GM12892 (cell line): ENCODE measurements around the gene PLSCR3.

Source experiments
- POLR2A ChIP-seq: IDR thresholded peaks from 2 replicates; pipeline ENCODE4 v1.6.1; 2011; ENCODE audit warnings: low read depth, low read length, control low read depth
- POLR2AphosphoS5 ChIP-seq: IDR thresholded peaks from 2 replicates; pipeline ENCODE4 v1.6.1; 2011; ENCODE audit warnings: low read depth, low read length, control low read depth

- TF ChIP-seq POLR2A (no peak), POLR2AphosphoS5 (no peak)
Observed at GRCh38 chr17:7407485-7408251, 13.3 kb upstream of the PLSCR3 start, which contains the start of gene NLGN2.
